RCC 7860 (cell line): Measurements from ENCODE around the gene RSBN1.
A peak's percentile ranks its signal among the peaks of the same experiment; 100 is the strongest.

ENCODE experiments used
- DNase-seq: peaks from one replicate; pipeline ENCODE4 v3.0.0-alpha.2; 2015; ENCODE audit warnings: low spot score
- FAIRE-seq: peaks from 2 replicates; lab custom pipeline; 2012; peaks lifted over from hg19 to GRCh38; lab: Jason Lieb, UNC

RSBN1 gene

GRCh38 chr1:113813218-113813617, 942 bp upstream of the RSBN1 start:
- DNase-seq: no peak
- no peak for FAIRE-seq

DNA sequence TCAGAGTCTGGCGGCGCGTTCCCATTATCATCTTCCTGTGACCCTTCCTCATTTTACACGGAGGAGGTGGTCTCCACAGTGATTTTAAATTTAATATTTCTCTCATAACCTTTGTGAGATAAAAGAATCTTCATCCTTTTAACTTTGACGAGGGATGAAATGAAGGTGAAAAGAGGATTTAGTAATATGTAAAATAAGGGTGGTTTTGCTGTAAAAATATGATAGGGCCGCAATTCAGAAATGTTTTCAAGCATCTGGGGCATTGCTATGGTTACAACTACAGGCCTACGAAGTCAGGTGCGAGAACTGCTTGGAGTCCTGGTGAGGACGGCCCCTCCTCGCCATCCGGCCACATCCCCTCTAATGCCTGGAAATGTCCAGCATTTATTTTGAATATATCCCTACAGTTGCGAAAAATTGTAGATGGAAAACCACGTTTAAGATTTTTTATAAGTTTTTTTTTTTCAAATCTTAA, 422 bp upstream of the RSBN1 start:
- FAIRE-seq (no peak), DNase-seq (no peak)

GRCh38 chr1:113811156-113811887, 954 bp downstream of the RSBN1 start:
- FAIRE-seq (no peak), DNase-seq (no peak)

GRCh38 chr1:113809670-113810602, 2.3 kb downstream of the RSBN1 start:
- DNase-seq: no peak
- no peak for FAIRE-seq

GRCh38 chr1:113808450-113809195, 3.7 kb downstream of the RSBN1 start:
- no peak for DNase-seq
- FAIRE-seq: no peak

- DNase-seq (no peak), FAIRE-seq (no peak)
Observed at GRCh38 chr1:113805639-113806038, 6.6 kb downstream of the RSBN1 start.

- DNase-seq (no peak), FAIRE-seq (no peak)
Observed at GRCh38 chr1:113805256-113805531, 7.1 kb downstream of the RSBN1 start.

DNA sequence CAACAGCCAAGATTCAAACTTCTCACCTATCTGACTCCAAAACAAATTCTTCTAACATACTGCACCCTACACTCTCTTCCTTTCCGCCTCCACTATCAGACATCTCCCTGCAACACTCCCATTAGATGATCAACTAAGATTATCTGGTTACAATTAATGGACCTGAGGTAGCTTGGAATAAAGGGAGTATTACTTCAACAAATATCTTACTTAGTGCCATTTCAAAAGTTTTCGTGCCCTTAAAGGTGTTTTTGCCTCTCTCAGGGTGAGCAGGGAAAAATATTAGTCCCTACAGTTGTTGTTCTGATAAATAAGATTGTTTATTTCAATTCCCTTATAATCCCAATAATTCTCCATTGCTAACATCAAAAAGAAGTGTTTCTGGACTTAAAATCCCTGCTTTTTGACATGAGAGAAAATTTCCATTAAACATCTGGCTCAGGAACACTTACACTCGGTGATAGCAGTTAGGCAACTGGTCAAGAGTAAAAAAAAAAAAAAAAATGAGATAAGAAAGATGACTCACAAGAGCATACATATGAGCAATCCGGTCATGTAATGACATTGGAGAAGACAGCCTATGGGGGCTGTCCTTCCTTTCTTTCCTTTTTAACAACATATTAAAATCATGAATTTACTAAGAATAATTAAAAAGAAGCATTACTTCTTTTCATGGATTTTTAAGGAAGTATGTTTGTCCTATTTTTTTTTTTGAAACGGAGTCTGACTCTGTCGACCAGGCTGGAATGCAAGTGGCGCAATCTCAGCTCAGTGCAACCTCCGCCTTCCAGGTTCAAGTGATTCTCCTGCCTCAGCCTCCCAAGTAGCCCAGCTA, 7.6 kb downstream of the RSBN1 start:
- FAIRE-seq (peak; percentile 91), DNase-seq (peak; percentile 70)

- no peak for DNase-seq
- FAIRE-seq: no peak
Observed at GRCh38 chr1:113802367-113803007, 9.8 kb downstream of the RSBN1 start.

GRCh38 chr1:113800487-113800886, 11.8 kb downstream of the RSBN1 start:
- no peak for DNase-seq
- no peak for FAIRE-seq

- DNase-seq (no peak), FAIRE-seq (no peak)
Observed at GRCh38 chr1:113797472-113797871, 14.8 kb downstream of the RSBN1 start.

DNA sequence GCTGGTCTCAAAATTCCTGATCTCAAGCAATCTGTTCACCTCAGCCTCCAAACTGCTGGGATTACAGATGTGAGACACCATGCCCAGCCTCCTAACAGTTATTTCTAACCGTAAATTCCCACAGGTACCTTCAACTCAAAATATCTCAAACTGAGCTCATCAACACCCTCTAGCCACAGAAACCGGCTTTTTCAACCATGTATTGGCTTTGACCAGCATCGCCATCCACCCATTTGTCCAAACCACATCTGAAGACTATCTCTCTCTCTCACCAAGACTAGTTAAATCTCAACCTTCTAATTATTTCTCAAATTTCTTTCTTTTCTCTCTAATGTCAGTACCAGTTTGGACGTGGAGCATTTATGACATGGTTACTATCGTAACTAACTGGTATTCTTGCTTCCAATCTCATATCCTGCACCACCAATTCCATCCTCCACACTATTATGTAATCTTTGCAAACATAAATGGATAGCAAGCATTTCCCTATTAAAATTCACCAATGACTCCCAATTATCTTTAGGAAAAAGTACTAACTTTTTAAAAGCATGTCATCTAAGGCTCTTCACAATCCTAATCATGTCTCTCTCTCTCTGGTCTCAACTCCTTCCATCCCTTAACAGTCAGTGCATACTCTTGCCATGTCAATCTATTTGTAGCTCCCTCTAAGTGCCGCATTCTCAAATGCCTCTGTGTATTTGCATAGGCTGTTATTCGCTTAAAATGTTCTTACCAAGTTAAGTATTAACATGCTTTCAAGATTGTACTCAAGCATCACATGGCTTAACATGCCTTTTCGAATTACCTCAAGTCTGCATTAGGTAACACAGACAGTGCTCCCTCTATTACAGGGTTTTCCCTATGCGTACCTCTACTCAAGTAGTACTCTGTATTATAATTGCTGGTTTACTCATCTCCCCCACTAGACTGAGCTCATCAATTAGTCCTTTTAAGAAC, 18.1 kb downstream of the RSBN1 start:
- FAIRE-seq: no peak
- DNase-seq: no peak

DNA sequence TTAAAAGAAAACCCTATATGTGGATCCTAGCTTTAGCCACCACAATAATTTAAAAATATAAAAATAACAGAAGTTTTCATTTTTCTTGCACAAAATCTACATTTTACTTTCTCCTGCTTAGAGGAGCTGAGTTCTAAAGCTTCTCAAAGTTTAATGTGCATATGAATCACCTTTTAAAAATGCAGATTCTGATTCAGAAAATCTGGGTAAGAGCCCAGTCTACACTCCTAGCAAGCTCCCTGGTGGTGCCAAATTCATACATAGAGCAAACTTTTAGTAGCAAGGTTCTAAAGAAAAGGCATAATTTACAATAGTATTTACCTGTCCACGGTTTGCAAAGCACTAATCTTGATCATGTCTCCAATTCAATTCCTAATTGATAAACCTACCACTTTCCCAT, 19.3 kb downstream of the RSBN1 start:
- peak; percentile 46 for FAIRE-seq

DNA sequence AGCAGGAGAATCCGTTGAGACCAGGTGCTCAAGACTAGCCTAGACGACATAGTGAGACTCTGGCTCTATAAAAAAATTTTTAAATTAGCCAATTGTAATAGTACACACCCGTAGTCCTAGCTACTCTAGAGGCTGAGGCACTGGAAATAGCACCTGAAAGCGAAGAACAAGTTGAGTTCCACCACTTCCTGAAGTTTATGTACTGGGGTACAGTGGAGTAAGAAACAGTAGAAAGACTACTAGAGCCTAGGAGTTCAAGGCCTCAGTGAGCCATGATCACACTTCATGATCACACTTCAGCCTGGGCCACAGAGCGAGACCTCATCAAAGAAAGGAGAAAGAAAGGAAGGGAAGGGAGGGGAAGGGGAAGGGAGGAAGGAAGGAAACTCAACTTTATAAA, 19.8 kb downstream of the RSBN1 start:
- DNase-seq (no peak), FAIRE-seq (no peak)

More for the DNA sequence above, 19.3 kb downstream of the RSBN1 start:
- peak; percentile 33 for DNase-seq

GRCh38 chr1:113788802-113789201, 23.5 kb downstream of the RSBN1 start:
- FAIRE-seq (no peak), DNase-seq (no peak)

DNA sequence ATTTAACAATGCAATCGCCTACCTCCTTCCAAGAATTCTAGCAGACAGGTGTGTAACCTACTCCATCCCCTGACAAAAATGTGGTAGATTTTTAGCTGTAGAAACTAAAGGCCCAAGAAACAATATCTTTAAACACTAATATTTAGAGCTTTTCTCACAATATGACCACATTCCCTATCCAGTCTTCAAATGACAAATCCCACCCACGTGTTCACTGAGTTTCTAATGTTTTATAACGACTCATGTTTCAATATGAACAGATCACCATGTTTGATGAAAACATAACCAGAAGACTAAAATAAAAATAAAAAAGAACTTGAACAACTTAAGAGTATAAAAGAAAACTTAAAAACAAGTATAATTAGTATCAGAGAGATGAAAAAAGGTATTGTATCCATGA, 24.6 kb downstream of the RSBN1 start:
- DNase-seq (no peak), FAIRE-seq (no peak)

GRCh38 chr1:113786069-113786468, 26.2 kb downstream of the RSBN1 start:
- DNase-seq (no peak), FAIRE-seq (no peak)

DNA sequence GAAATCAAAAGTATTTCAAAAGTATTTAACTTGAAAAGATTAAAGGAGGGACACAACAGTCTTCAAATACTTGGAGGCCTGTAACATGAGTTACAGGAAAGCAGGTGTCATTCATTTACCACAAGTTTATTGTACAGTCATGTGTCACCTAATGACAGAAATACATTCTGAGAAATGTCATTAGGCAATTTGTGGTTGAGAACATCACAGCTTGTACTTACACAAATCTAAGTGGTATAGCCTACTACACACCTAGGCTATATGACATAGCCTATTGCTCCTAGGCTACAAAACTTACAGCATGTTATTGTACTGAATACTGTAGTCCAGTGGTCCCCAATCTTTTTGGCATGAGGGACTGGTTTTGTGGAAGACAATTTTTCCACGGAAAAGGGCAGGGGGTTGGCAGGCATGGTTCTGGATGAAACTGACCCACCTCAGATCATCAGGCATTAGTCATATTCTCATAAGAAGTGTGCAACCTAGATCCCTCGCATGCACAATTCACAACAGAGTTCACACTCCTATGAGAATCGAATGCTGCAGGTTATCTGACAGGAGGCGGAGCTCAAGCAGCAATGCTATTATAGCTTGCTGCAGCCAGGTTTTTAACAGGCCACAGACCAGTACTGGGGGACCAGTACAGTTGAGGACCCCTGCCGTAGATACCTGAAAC, 28.0 kb downstream of the RSBN1 start:
- DNase-seq: no peak
- no peak for FAIRE-seq
